UCSD-AML1 (cell line): ENCODE measurements around the gene TXNDC16.

ENCODE experiments used
- DNase-seq: peaks from one replicate; lab custom pipeline; 2025; ENCODE audit not compliant: unreplicated experiment; lab: John Stamatoyannopoulos, UW

The TXNDC16 gene

DNA sequence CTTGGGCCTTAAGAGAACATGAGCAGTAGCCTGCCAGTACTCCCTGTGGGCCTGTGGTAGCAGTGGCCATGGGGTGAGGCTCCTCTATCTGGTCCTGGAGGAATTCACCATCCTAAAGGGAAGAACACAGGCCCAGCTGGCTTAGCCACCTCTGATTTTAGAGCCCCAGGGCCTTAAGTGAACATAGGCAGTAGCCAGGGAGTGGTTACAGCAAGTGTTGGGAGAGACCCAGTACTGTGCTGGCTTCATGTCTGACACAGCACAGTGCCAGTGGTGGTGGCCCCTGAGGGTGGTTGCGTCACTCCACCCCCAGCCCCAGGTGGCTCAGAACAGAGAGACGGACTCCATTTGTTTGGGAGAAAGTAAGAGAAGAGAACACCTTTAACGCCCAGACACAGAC, 105.1 kb downstream of the TXNDC16 start:
- DNase-seq: no peak

- DNase-seq: no peak
Observed at GRCh38 chr14:52446355-52446754, 106.0 kb downstream of the TXNDC16 start.

DNA sequence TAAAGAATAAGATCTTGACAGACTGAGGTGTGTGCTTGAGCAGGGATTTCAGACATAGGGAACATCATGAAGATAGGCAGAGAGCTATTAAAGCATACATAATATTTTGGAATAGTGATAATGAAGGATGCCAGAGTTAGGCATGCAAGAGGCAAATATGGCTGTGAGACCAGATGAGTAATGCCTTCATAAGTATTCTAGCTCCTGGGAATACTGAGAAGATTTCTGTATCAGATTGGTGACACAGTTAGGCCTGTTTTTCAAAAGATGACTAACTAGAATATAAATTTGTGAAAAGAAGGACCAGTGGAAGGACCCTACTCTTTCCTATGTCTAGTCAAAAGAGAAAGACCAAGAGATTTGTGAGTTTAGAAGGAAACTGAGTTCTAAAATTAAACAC, 108.8 kb downstream of the TXNDC16 start:
- no peak for DNase-seq

DNA sequence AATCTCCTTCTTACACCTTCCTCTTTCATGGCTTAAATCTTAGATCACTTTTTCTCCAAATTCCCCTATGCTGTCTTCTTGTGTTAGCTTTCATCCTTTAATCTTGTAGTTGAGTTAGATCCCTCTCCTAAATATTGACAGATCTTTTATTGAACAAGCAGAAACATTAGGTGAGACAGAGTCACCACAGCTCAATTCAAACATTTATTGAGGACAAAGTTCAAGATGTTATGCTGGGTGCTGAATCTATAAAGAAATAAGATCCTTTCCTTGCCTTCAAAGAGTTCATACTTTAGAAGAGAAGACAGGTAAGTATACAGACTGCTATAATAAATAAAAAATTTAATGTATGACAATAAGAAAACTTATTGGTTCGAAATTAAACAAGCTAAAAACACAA, 109.7 kb downstream of the TXNDC16 start:
- no peak for DNase-seq

- DNase-seq: no peak
Observed at GRCh38 chr14:52442166-52442565, 110.1 kb downstream of the TXNDC16 start.

DNA sequence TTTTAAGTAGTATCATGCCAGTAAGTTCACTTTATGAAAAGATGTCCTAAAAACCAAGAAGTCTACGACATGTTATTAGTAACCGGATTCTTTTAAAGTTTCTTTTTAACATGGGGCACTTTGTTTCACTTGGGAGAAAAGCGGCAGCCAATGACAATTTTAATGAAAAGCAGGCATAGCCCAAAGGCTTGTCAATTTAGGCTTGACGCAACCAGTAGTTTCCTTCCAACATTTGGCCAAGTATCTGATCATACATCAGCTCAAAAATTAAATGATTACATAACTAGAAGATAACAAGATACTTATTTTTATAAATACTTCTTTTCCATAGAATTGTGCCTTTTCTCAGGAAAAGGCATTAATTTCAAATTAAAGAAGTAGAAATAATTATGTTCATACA, 112.8 kb downstream of the TXNDC16 start:
- no peak for DNase-seq

DNA sequence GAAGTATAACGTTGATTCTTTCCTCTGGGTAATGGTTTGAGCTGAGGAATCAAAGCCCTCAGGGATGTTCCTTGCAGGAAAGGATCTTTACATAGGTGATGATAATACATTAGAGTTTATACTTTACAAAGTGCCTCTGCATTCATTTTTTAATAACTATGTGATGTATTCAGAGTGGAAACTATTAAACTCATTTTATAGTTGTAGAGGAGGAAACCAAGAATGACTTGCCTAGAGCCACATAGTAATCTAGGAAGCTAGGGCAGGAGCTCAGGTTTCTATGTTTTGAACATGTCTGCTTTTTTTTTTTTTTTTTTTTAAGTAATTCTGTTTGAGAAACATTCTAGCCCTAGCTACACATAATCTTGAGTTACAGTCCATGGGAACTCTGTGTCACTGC, 117.3 kb downstream of the TXNDC16 start:
- no peak for DNase-seq

DNA sequence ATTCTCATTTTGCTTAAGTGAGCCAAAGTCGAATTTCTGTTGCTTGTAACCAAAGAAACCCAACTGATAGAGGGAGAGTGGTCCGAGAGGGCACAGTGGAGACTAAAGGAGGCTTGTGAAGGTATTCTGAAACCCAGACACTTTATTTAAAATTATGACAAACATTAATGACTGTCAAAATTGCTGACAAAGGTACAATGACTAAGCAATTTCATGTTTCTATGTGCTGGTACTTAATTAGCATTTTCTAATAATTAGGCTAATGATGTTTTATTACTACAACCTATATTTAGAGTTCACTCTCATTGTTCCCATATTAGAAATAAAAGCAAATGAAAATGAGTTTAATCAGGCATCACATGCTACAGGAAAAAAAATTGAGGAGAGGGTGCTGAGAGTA, 121.8 kb downstream of the TXNDC16 start:
- DNase-seq: no peak

- no peak for DNase-seq
Observed at GRCh38 chr14:52429451-52429850, 122.9 kb downstream of the TXNDC16 start.

DNA sequence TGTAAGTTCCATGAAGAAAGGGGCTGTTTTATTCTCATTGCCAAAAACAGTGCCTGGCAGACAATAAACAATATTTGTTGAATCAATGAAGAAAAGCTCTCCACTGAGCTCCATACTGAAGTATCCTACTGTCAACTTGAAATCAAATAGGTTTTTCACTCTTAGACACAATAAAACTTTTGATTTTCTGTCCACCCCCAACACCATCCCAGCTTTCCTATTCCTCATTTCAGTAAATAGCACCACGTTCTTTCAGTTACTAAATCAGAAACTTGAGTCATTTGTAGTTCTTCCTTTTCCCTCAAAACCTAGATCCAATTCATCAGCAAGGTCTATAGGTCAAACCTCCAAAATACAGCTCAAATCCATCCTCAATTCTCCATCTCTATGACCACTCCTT, 124.8 kb downstream of the TXNDC16 start:
- DNase-seq: no peak

- no peak for DNase-seq
Observed at GRCh38 chr14:52422650-52423356, 129.5 kb downstream of the TXNDC16 start.

- no peak for DNase-seq
Observed at GRCh38 chr14:52417139-52417538, 135.2 kb downstream of the TXNDC16 start.

DNA sequence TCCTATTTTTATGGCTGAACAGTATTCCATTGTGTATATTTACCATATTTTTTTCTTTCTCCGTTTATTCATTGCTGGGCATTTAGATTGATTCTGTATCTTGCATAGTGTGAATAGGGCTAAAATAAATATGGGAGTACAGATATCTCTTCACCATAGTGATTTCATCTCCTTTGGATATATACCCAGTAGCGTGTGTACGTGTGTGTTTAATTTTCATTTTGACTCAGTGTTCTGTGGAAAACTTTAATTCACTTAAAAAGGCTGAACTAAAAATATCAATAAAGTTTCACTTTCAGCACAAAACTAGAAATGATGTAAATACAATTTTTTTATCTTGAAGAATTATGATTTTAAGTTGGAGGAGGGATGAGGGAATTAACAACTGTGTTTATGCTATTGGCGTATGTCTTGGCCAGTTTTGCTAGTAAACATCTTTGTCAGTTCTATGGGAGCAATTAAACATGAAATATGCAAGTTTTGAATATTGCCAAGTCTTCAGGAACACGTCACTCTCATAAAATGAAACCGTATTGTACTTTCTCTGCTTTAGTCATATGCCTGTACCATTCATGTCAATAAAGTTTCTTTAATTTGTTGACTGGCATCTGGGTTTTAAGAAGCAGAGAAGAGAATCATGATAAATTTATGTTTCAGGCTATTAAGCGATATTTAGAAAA, 138.4 kb downstream of the TXNDC16 start:
- no peak for DNase-seq

- DNase-seq: no peak
Observed at GRCh38 chr14:52412426-52412825, 139.9 kb downstream of the TXNDC16 start.

GRCh38 chr14:52405314-52405713, 147.0 kb downstream of the TXNDC16 start:
- DNase-seq: no peak

DNA sequence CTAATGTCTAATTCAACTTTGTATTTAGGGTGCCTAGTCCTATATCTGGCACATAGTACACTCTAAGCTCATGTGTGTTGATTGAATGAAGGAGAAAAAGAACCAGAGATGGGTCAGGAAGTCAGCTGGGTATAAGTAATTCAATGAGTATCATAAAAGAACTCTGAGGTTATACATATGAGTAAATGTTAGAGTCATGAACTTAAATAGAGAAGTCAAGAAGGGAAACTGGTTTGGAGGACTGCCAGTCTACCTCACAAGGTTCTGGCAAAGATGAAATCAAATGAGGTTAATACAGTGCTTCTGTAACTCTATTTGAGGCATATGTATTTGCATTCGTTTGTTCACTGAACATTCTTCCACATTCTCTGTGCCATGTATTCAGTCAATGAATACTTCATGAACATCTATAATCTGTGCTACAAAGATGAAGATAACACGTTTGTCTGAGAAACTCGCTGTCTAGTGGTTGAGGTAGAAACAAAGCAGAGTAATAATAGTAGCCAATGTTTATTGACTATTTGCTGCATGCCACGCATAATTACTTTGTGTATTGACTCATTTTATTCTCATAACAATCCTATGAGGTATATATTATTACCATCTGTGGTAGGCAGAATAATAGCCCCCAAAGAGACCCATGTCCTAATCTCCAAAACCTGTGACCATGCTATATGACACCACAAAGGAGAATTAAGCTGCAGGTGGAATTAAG, 149.3 kb downstream of the TXNDC16 start:
- no peak for DNase-seq

GRCh38 chr14:52400846-52401245, 151.5 kb downstream of the TXNDC16 start:
- DNase-seq: no peak

GRCh38 chr14:52399921-52400595, 152.2 kb downstream of the TXNDC16 start:
- no peak for DNase-seq

DNA sequence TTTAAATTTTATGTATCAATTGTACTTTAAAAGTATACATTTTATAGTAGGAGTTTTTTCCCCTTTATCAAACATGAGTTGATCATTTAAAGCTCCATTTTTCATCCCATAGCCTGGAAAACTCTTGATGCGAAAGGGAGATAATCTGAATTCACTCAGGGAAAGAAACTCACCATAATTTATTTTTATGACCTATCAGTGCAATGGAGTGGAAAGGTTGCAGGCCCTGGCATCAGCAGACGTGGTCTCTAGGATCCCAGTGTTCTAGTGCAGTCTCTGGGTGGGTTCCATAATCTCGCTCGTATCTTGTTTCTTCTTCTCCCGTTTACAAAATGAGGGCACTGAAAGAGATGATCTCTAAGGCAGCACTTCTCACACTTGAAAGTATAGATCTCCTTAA, 153.2 kb downstream of the TXNDC16 start:
- no peak for DNase-seq

GRCh38 chr14:52397844-52398243, 154.5 kb downstream of the TXNDC16 start:
- no peak for DNase-seq

DNA sequence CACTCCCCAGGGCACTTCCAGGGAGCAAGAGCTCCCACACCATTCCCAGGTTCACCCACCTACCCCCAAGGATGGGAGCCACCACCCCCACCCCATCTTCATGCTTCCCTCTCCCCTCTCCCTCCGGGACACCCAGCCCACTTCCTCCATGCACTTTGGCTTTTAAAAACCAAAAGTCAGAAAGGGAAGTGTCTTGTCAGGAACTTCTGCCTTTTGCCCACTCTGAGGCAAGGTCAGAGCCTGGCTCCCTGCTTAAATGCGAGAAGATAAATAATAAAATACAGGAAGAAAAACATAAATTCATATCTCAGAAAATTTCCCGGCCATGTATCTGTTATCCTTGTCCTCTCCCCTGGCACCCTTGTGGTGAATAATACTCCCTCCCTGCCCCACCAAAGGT, 156.6 kb downstream of the TXNDC16 start:
- peak; percentile 18 for DNase-seq
